HCT116 (cell line): ENCODE results near the gene SLC8A1.

ENCODE experiments used
- CTCF ChIP-seq, 3 experiments: fragments of 200-600 bp in 1 of 3; sonication (generic) in 1 of 3; IDR thresholded peaks in 2 of 3; conservative IDR thresholded peaks in 1 of 3; 2 replicates each; pipeline ENCODE4 v1.5.1; 2012 to 2017; ENCODE audit warnings: low read depth in 2 of 3, low read length in 2 of 3, antibody characterized with exemption in 1 of 3, borderline replicate concordance in 1 of 3, control low read depth in 1 of 3, mild to moderate bottlenecking in 1 of 3, mixed read lengths in 1 of 3, mixed run types in 1 of 3, moderate library complexity in 1 of 3; ENCODE audit not compliant: insufficient read depth in 1 of 3
- POLR2AphosphoS5 ChIP-seq: IDR thresholded peaks from 2 replicates; pipeline ENCODE4 v1.6.1; 2011; ENCODE audit warnings: mild to moderate bottlenecking, low read depth, low read length, moderate library complexity
- REST ChIP-seq: IDR thresholded peaks from 2 replicates; pipeline ENCODE4 v1.6.1; 2012; ENCODE audit warnings: low read depth

GRCh38 chr2:40166006-40166405 is 285.9 kb downstream of the SLC8A1 start:
- TF ChIP-seq CTCF (IDR thresholded peaks at IDR 0.05 in 2 of 3, conservative IDR thresholded peaks at IDR 0.05 in 1 of 3; ENCODE audit: borderline replicate concordance in 1 of 3, insufficient read depth in 1 of 3, low read depth in 2 of 3, low read length in 2 of 3) (no peak), POLR2AphosphoS5 (no peak), REST (no peak)
